GM19099 (cell line): ENCODE data around the gene ELP4.
A peak's percentile ranks its signal among the peaks of the same experiment; 100 is the strongest.

ENCODE experiments used
- POLR2A ChIP-seq: IDR thresholded peaks from 3 replicates; pipeline ENCODE4 v1.6.1; 2011; ENCODE audit warnings: low read depth; ENCODE audit not compliant: insufficient read length; ENCODE audit errors: extremely low read depth

ELP4 gene

GRCh38 chr11:31509429-31510345, at the start of gene ELP4, which contains the start of gene IMMP1L:
TSS of gene ELP4 (plus strand) at chr11:31509767. CDS start at chr11:31509785, 18 bp downstream.
TSS of gene IMMP1L (minus strand) at chr11:31509622. CDS start at chr11:31463276, 46,346 bp downstream.
- peak; percentile 87 for TF ChIP-seq POLR2A

- TF ChIP-seq POLR2A, result no peak
These were observed 45.1 kb upstream of the ELP4 start for GRCh38 chr11:31464436-31464835.

DNA sequence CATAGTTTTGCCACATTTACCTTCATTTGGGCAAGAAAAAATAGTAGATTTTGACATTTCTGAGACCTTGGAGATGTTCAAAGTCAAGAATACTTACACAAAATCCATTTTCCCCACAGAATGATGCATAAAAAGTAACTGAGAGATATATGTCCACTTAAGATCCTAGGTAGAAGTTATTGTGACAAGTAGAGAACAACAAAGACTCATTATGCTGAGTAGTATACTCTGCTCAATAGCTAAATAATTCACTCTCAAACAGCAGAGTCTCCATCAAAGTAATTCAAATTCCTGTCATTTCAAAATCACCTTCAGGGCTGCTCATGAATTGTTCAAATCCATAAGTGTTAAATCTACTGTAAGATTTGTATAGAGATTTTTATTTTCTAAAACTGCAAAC, 35.5 kb upstream of the ELP4 start:
- TF ChIP-seq POLR2A, result no peak

GRCh38 chr11:31477528-31478222, 31.9 kb upstream of the ELP4 start:
- no peak for TF ChIP-seq POLR2A

GRCh38 chr11:31478223-31478590, 31.4 kb upstream of the ELP4 start:
- no peak for TF ChIP-seq POLR2A

DNA sequence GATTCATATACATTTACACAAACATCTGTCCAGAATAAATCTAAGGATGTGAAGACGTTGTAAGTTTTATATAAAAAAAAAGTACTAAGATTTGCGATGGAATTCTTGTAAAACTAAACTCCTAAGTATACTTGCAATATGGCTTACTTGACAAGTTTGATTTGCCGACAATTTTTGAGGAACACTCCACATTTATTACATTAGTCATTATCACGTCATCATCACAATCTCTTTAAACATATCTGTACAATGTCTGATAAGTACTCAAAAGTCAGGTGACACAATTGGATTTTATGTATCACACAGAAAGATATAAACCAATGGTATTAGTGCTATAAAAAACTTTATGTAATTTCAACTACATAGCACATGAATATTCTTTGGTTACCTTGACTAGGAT, 30.5 kb upstream of the ELP4 start:
- no peak for TF ChIP-seq POLR2A

- no peak for TF ChIP-seq POLR2A
These were observed 28.6 kb upstream of the ELP4 start for GRCh38 chr11:31480930-31481329.

GRCh38 chr11:31484497-31484896, 25.1 kb upstream of the ELP4 start:
- TF ChIP-seq POLR2A, result no peak

GRCh38 chr11:31487848-31488247, 21.7 kb upstream of the ELP4 start:
- no peak for TF ChIP-seq POLR2A

DNA sequence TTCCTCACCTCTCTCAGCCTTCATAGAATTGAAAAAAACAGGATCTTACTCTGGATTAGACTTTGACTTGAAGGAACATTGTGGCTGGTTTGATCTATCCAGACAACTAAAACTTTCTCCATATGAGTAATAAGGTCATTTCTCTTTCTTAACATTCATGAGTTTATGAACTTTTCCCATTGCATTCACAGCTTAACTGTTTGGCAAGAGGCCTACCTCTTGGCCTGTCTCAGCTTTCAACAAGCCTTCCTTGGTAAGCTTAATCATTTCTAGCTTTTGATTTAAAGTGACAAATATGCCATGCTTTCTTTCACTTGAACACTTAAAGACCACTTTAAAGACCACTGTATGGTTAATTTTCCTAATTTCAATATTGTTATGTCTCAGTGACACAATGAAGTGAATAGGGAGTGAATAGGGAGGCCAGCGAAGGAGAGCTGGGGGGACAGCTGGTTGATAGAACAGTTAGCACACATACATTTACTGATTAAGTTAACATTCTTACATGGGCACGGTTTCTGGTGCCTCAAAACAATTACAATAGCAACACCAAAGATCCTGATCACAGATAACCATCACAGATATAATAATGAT, 17.1 kb upstream of the ELP4 start:
- TF ChIP-seq POLR2A, result no peak

DNA sequence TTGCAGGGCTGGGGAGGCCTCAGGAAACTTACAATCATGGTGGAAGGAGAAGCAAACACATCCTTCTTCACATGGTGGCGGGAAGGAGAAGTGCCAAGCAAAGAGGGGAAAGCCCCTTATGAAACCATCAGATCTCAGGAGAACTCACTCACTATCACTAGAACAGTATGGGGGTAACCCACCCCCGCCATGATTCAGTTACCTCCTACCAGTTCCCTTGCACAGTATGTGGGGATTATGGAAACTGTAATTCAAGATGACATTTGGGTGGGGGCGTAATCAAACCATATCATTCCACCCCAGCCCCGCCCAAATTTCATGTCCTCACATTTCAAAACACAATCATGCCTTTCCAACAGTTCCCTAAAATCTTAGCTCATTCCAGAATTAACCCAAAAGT, 16.3 kb upstream of the ELP4 start:
- TF ChIP-seq POLR2A, result no peak

- TF ChIP-seq POLR2A, result no peak
These were observed 9.9 kb upstream of the ELP4 start for GRCh38 chr11:31499576-31500178.

GRCh38 chr11:31500560-31500959, 9.0 kb upstream of the ELP4 start:
- no peak for TF ChIP-seq POLR2A

- TF ChIP-seq POLR2A, result no peak
These were observed 527 bp upstream of the ELP4 start for GRCh38 chr11:31509051-31509428.

- no peak for TF ChIP-seq POLR2A
These were observed 2.5 kb downstream of the ELP4 start for GRCh38 chr11:31512117-31512516.

- TF ChIP-seq POLR2A, result no peak
These were observed 12.1 kb downstream of the ELP4 start for GRCh38 chr11:31521497-31522150.

DNA sequence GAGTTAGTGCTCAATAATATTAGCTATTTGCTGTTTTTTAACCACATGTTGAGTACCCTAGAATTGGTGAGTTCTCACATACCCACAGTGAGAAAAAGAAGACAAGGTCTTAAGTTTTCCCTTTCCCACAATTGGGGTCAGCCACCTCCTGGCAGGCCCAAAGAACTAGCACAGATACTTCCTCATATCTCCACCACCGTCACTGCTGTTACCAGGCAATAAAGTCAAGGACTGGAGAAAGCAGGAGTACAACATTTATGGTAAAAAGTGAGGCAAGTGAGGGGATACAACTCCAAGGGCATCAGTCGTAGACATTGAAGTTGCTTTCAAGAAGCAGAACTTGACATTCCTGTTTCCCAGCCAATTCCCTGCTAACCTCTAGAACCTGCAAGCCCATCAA, 19.6 kb downstream of the ELP4 start:
- TF ChIP-seq POLR2A, result no peak
